Activated T-cell treated with anti-CD3 and anti-CD28 coated beads for 48 hours (primary cell): Measurements from ENCODE around the gene TMEM214.
A peak's percentile ranks its signal among the peaks of the same experiment; 100 is the strongest.

Source experiments
- DNase-seq: peaks from one replicate; pipeline ENCODE4 v3.0.0-alpha.2; 2020; ENCODE audit warnings: low read depth

The TMEM214 gene

GRCh38 chr2:27032495-27033252 lies at the start of gene TMEM214:
Gene TMEM214, plus strand, starts transcription at chr2:27032965. Its CDS starts 51 bp downstream, at chr2:27033016.
- DNase-seq, result peak; percentile 83

GRCh38 chr2:26983746-26984145 lies 49.0 kb upstream of the TMEM214 start:
- DNase-seq, result no peak

DNA sequence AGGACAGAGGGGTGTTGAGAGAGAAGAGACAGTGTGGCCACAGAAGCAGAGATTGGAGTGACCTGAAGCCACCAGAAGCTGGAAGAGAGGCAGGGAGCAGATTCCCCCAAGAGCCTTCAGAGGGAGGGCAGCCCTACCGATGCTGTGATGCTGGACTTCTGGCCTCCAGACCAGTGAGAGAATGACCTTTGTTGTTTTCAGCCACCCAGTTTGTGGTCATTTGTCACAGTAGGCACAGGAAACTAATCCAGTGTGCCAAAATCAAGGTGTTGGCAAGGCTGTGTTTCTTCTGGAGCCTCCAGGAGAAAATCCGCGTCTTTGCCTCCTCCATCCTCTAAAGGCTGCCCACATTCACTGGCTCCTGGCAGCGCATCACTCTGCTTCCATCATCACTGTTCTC lies 47.0 kb upstream of the TMEM214 start:
- no peak for DNase-seq

DNA sequence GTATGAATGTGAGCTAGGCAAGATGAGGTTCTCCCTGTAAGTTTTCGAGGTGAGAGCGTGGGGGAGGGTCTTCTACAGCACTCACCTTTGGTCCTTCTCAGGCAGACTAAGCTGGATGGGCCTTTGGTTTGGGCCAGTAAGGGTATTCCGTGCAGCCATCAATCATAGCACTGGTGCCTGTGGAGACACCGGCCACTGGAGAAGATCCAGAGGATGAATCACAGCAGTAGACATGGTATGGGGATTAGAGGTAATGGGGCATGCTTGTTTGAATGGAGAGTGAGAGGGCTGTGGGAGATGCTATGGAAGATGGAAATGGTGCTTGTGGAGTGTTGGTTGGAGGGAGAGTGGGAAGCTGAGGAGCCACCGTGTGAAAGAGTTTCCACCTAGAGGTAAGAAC lies 46.2 kb upstream of the TMEM214 start:
- DNase-seq, result no peak

DNA sequence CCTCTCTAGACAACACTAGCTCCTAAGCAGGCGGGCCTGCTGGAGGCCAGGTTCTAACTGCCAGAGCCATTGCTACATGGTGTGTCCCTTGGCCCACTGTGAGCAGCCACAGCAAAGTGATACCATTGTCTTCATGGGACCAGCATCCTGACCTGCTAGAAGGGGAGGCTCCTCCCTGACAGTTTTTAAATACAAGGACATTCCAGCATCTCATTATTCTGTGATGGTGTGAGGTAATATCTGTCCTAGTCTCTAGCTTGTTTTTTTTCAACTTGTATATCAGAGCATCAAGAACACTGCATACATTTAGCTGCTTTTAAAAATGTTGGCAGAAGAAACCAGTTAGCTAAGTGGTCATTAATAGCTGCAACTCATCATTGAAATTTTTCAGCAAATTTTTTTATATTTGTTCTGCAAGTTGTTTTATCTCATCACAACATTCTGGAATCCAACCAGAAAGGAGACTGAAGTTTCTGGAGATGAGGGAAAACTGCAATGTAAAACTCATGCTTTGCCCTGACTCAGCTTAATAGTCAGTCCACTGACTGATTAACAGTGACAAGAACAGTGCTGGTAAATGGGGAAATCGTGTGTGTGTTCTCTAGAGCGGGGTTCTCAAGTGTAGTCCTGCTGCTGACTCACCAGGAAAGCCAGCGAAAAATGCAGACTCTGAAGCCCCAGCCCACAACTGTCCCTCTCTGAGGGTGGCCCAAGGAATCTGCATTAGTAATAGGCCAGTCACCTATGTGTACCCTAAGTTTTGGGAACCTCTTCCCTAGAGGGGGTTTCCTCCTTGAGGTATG lies 44.5 kb upstream of the TMEM214 start:
- no peak for DNase-seq

DNA sequence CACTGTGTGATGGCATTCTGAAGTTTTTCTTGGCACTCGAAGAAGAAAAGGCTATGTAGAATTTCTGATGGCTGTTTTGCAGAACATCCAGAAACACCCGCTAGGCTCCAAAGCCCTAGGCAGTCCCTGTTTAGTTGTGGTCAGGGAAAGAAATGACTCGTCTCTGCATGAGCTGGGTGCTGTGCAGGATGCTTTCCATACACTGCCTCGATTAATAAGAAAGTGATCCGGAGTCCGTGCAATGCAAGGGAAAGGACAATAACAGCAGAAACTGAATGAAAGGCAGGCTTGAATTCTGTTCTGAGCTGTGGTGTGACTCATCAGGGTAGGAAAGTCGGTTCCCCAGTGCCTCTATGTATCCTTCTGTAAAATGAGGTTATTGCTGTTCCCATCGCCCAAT lies 43.6 kb upstream of the TMEM214 start:
- no peak for DNase-seq

DNA sequence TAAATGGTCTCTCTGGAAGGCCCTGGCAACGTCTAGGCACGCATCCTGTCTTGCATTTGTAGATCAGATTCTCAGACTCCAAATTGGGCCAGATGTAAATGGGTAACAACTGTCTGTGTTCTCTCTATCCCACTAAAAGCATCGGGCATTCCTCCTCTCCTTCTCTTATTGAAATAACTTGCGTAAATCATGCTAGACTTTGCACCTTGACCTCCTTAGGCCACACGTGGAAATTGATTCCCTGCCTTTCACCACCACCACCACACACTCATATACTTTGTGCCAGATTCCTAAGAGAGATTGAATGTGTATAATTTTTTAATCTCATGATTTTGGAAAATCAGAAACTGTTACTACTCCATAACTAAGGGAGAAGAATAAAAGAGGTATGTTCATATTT lies 41.0 kb upstream of the TMEM214 start:
- DNase-seq, result no peak

GRCh38 chr2:26993768-26994167 lies 39.0 kb upstream of the TMEM214 start:
- no peak for DNase-seq

DNA sequence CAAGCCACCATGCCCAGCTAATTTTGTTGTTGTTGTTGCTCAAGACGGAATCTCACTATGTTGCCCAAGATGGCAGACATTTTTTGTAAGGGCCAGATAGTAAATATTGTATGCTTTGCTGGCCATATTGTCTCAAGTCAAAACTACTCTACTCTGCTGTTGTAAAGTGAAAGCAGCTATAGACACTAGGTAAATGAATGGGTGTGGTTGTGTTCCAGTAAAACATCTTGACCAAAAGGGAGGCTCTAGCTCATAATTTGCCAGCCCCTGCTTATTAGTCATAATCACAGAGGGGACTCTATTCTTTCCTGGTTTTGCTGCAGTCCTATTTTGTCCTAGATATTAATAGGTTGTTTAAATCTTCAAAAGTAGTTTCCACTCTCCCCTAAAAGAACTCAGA lies 37.8 kb upstream of the TMEM214 start:
- DNase-seq, result no peak

GRCh38 chr2:26997394-26997793 lies 35.4 kb upstream of the TMEM214 start:
- no peak for DNase-seq

DNA sequence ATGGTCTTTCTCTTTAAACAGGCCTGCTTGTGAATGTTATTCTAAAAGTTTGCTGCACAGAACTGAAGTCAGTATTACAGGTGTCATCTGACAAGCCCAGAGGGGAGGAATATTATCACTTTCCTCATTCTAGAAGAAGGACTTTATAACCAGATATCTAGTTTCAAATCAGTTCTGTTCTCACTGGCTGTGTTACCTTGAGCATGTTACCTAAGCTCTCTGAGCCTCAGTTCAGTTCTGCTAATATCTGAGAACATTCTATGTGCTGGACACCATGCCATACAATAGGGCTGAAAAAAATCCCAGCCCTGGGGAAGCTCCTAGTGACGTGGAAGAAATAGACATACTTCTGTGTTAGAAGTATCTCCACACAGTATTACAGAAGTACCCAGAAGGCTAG lies 34.4 kb upstream of the TMEM214 start:
- DNase-seq, result no peak

DNA sequence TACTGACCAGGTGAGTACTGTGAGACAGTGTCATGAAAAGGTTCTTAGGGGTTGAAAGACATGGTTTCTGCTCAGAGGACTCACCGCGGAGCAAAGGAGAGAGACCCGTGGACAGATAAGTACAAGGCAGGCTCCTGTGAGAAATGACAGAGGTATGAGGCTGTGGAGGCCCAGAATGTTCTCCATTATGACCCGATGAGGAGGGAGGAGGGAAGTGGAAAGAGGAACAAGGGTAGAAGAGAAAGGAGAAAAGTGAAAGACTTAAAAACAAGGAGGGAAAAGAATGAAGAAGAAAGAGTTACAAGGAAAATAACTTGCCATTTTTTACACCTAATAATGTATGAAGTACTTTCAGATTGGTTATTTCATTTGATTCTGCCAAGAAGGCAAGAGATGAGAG lies 32.5 kb upstream of the TMEM214 start:
- DNase-seq, result no peak

DNA sequence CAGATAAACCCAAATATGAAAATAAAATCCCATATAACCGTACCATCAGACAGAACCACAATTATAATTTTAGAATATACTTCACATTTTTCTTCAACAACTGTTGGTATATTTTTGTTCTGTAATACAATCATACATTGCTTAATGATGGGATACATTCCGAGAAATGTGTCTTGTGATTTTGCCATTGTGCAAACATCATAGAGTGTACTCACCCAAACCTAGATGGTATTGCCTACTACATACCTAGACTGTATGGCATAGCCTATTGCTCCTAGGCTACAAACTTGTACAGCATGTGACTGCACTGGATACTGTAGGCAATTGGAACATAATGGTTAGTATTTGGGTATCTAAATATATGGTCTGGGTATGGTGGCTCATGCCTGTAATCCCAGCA lies 31.8 kb upstream of the TMEM214 start:
- no peak for DNase-seq

DNA sequence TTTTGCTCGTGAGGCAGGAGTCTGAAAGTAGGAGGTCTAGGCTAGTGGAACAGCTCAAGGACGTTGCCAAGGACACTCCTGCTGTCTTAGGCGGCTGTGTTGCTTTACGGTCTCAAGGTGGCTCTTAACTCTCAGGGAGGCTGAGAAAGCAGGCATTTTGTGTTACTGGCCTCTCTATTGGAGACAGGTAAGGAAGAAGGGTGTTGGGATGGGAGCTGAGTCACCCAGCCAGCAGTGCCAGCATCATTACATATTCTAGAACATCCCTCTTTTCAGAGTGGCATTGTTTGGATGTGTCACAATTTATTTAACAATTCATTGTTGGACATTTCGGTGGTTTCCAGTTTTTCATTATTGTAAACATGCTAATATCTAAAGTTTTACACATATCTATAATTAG lies 30.8 kb upstream of the TMEM214 start:
- DNase-seq, result no peak

DNA sequence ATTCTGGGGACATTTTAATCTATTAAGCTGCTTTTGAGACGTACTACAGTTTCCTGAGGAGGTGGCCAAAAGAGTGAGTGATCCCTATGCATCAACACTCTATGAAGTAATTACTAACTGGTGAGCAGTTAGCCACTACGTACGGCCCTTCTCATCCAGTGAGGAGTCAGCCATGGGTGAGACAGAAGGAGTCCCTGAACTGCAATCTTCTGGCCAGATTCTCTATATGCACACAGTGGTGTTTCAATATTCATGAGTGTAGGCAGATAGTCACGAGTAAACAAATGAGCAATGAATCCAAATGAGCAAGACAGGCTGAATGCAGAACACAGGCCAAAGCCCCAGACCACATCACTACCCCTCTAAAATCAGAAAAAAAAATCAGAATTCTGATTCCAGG lies 29.8 kb upstream of the TMEM214 start:
- no peak for DNase-seq

GRCh38 chr2:27003857-27004256 lies 28.9 kb upstream of the TMEM214 start:
- no peak for DNase-seq

DNA sequence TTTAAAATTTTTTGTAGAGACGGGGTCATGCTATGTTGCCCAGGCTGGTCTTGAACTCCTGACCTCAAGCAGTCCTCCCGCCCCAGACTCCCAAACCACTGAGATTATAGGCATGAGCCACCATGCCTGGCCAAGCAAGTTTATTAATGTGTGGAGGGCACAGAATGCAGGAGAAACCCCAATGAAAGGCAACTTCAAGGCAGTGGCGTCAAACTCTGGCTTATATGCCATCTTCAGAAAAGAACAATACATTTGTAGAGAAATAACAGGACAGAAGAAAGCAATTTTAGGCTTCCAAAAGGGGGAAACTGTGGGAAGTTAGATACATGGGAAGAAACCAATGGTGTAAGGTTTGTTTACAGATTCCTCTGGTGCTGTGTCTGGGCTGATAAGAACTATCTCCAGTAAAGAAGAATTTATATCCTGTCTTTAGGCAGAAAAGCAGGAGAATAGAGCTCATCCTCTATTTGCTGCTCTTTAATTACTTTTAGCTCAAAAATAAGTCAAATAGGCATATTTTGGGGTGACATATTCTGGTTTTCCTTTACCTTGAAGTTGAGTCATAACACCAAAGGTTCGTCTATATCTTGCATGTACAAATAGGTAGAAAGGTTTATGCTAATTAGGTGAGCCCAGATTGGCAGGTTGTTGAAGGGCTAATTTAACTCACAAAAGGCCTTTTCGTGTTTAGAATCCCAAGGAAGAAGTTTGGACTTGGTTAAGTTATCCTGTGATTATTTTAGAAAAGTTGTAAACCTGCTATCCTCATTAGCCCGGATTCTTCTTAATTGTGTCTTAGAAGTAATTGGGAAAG lies 26.0 kb upstream of the TMEM214 start:
- no peak for DNase-seq

DNA sequence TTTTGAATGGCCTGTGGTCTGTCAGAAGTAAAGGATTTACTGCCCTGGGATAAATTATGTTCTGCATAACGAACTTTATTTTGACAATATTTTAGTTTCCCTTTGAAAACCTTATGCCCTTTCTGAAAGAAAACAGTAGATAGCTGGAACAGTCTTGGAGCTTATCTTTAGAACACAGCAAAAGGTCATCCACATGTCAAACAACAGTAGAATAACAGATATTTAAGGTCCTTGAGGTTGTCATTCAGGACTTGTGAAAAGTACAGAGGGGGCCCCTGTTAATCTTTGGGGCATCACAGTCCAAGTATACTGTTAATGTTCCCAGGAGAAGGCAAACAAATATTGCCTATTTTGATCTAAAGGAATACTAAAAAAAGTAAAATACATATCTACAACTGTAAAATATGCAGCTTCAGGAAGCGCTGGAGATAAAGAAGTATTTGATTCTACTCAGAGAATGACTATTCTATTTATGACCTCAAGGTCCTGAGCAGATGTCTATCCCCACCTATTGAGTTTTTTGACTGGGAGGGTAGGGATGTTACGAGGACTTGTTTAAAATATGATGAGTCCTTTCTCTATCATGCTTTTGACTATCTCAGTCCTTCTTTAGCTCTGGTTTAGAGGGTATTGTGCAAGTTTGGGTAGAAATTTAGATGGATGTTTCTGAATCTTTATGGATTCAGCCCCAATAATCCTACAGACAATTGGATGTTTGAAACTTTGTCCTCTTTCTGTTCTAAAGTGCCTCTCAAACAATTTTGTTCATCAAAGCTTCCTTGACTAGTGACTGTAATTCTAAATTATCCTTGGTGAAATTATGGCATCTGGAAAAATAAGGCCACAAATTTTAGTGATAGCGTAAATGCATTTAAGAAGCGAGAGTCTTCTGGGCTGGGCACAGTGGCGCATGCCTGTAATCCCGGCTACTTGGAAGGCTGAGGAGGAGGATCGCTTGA lies 25.1 kb upstream of the TMEM214 start:
- DNase-seq, result no peak

- no peak for DNase-seq
Measured at GRCh38 chr2:27008678-27009077, 24.1 kb upstream of the TMEM214 start.

- no peak for DNase-seq
Measured at GRCh38 chr2:27009083-27009482, 23.7 kb upstream of the TMEM214 start.

DNA sequence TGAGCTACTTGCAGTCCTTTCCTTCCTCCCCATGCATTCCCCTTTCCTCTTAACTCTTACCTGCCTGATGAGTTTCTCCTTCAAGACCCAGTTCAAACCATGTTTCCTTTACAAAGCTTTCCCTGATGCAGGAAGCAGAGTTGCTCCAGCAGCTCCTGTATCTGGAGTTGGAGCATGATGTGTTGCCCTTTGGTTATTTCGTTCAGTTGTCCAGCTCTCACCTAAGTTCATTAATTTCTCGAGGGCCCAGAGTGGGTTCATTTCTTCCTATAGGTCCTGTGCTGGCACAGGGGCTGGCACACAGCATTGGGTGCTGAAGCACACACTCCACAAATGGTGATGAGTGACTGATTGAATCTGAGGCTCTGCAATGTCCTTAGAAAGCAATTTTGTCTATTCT lies 23.0 kb upstream of the TMEM214 start:
- DNase-seq, result no peak

- DNase-seq, result no peak
Measured at GRCh38 chr2:27010139-27010538, 22.6 kb upstream of the TMEM214 start.
